GM21786 (cell line): Measurements from ENCODE around the gene ULK1.

Experiments
- ATAC-seq: cut with Tn5 transposase; IDR thresholded peaks from one replicate; pipeline ENCODE4 v1.9.1; 2021; ENCODE audit not compliant: unreplicated experiment

ULK1 gene

GRCh38 chr12:131907379-131908091 is 13.1 kb downstream of the ULK1 start:
- ATAC-seq: no peak

- ATAC-seq: no peak
These were observed 14.0 kb downstream of the ULK1 start for GRCh38 chr12:131908092-131909080.

GRCh38 chr12:131909081-131909751 is 14.8 kb downstream of the ULK1 start:
- no peak for ATAC-seq

GRCh38 chr12:131909752-131910219 is 15.4 kb downstream of the ULK1 start:
- ATAC-seq: no peak

GRCh38 chr12:131910302-131911027 is 16.0 kb downstream of the ULK1 start:
- no peak for ATAC-seq

- ATAC-seq: no peak
These were observed 16.7 kb downstream of the ULK1 start for GRCh38 chr12:131911028-131911650.

- ATAC-seq: no peak
These were observed 17.5 kb downstream of the ULK1 start for GRCh38 chr12:131911851-131912477.

- no peak for ATAC-seq
These were observed 18.3 kb downstream of the ULK1 start for GRCh38 chr12:131912518-131913274.

GRCh38 chr12:131913666-131914065 is 19.2 kb downstream of the ULK1 start:
- ATAC-seq: no peak

GRCh38 chr12:131914179-131914702 is 19.8 kb downstream of the ULK1 start:
- ATAC-seq: no peak

- no peak for ATAC-seq
These were observed 20.7 kb downstream of the ULK1 start for GRCh38 chr12:131915000-131915689.

GRCh38 chr12:131915823-131916222 is 21.4 kb downstream of the ULK1 start:
- ATAC-seq: no peak

GRCh38 chr12:131916306-131917138 is 22.1 kb downstream of the ULK1 start:
- ATAC-seq: no peak

GRCh38 chr12:131917139-131917710 is 22.8 kb downstream of the ULK1 start:
- no peak for ATAC-seq

- ATAC-seq: no peak
These were observed 23.4 kb downstream of the ULK1 start for GRCh38 chr12:131917711-131918306.

- ATAC-seq: no peak
These were observed 24.1 kb downstream of the ULK1 start for GRCh38 chr12:131918311-131919050.
